Rectal smooth muscle tissue (tissue), 1 donor: ENCODE results near the gene PJA1.

Source experiments
- H3K27ac ChIP-seq: one replicate; pipeline ENCODE4 v1.7.0; 2013; ENCODE audit warnings: low read depth, low read length, inconsistent platforms
- H3K27me3 ChIP-seq: one replicate; pipeline ENCODE4 v1.7.0; 2013; ENCODE audit warnings: low read length; ENCODE audit not compliant: control insufficient read depth, insufficient read depth
- H3K36me3 ChIP-seq: one replicate; pipeline ENCODE4 v1.7.0; 2013; ENCODE audit warnings: low read length; ENCODE audit not compliant: control insufficient read depth, insufficient read depth
- H3K4me1 ChIP-seq: one replicate; pipeline ENCODE4 v1.7.0; 2013; ENCODE audit warnings: low read length; ENCODE audit not compliant: control insufficient read depth, insufficient read depth
- H3K4me3 ChIP-seq: one replicate; pipeline ENCODE4 v1.7.0; 2013; ENCODE audit warnings: low read length
- H3K9ac ChIP-seq: one replicate; pipeline ENCODE4 v1.7.0; 2013; ENCODE audit warnings: low read length

The PJA1 gene

DNA sequence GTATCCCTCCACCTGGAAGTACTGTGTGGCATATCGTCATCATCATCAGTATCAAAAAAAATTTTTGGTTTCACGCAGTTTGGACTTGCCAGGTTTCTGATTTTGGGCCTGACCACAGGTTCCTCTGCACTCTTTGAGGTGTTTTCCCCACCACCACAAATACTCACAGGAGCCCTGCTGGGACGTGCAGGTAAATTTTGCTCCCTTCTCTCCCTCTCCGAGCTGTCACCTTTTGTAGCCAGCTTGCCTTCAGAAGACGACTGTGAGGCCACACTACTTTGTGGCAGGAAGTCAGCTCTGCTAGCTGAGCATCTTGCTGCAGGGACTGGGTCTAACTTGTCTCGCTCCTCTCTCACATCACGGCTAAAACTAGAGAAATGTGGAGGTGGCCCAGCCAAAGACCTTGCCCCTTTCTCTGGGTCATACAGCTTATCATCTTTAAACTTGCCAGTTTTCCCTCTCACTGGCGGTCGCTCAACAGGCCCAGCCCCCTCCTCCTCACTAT is 2.8 kb downstream of the PJA1 start:
- Histone ChIP-seq H3K27ac (no peak overlapping the region), H3K4me3 (no peak overlapping the region), H3K9ac (no peak overlapping the region), H3K36me3 (no peaks in the 10 kb centered on the region), H3K4me1 (no peaks in the 10 kb centered on the region), H3K27me3 (no peaks in the 10 kb centered on the region)

DNA sequence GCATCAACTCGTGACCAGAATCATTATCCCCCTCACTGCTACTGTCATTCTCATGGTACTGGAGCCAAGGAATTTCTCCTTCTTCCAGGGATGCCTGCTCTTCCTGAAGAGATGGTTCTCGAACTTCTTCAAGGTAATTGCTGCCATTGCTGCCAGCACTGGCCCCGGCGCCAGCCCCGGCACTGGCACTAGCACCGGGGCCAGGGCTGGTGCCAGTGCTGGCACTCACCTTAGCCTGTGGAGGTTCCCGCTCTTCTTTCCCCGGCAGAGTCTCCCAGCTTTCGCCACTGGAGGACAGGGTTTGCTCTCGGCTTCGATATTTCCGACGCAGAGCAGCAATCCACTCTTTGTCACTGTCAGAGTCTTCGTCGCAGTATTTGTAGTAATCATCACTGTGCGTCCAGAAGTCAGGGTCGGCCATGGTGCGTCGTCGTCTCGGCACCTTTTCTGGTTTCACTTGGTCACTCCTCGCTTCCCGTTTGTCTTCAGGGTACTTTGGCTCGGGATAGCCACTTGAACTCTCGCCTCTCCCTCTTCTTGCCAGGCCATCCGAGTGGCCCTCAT is 3.4 kb downstream of the PJA1 start:
- Histone ChIP-seq H3K4me1 (no peaks in the 10 kb centered on the region), H3K27ac (no peak overlapping the region), H3K9ac (no peak overlapping the region), H3K27me3 (no peaks in the 10 kb centered on the region), H3K4me3 (no peak overlapping the region), H3K36me3 (no peaks in the 10 kb centered on the region)

DNA sequence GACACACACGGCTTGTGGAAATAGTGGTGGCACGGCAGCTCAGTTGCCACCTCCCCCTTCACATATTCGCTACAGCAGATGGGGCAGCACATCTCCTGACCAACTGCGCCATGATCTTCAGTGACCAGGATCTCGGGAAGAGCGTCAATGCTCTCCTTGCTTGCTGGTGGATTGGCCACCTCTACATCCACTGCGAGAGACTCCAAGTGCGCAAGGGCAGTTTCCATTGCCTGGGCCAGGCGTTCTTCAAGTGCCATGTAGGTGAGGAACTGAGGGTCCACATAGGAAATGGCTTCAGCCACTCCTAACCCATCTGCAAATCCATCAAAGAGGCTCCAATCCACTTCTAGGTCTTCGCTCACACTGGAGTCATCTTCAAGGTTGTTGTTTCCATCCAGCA is 3.9 kb downstream of the PJA1 start:
- Histone ChIP-seq H3K27me3 (peaks cover under 1% of the 10 kb centered on the region), H3K9ac (no peak overlapping the region), H3K36me3 (no peaks in the 10 kb centered on the region), H3K4me1 (no peaks in the 10 kb centered on the region), H3K4me3 (no peak overlapping the region), H3K27ac (no peak overlapping the region)

DNA sequence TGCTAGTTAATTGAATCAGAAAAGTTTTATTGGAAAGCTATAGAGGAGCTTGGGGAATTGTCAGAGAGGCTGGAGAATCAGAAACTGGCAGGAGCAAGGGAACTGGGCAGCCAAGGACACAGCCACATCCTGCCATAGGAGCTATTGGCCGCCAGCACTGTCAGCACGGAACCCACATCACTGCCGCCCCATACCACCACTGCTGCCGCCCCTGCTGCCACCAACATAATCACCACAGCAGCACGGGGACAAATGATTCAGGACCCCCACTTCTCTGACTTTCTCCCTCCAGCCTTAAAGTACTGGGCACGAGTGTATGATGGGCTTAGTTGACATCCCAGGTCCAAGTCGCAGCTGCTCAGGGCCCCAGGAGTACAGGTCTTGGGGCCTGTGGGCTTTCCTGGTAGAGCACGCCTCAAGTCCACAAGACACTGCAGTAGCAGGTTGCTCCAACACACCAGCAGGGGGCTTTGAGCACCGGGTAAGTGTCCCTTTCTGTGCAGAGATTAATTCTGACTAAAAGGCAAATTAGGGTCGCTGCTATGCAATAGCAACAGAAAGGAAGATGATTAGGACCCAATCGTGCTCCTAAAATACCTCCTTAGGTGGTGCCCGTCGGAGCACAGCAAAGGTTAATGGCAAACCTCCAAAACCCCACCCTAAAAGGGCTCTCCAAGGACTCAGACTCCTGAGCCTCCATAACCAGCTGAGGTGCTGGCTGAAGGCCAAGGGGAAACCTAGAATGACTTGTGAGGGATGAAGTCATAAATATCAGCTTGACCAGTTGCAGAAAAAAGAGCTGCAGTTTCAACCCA is 6.9 kb downstream of the PJA1 start:
- H3K27me3 ChIP-seq: peaks cover 2% of the 10 kb centered on the region

DNA sequence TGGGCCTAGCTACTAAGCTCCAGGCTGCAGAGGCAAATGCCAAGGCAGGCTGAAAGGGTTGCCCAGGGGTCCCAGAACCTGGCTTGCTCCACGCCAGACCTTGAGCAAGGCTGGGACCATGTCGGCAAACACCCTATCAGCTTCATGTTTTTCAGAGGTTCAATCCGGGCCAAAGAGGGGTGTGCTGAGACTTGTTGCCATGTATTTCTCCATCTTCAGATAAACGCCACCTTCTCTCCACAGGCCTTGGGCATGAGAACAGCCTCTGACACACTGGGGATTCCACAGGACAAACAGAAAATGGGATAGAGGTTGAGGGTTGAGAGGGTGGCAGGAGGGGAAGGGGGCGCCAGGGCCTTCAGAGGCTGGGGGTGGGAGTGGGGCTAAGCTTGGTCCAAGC is 8.6 kb downstream of the PJA1 start:
- H3K4me3 ChIP-seq: no peak overlapping the region
- H3K9ac ChIP-seq: no peak overlapping the region

More for the DNA sequence above, 6.9 kb downstream of the PJA1 start:
- Histone ChIP-seq H3K4me3 (no peak overlapping the region), H3K4me1 (no peaks in the 10 kb centered on the region), H3K36me3 (no peaks in the 10 kb centered on the region), H3K9ac (no peak overlapping the region), H3K27ac (peak overlapping the region; percentile 21)

DNA sequence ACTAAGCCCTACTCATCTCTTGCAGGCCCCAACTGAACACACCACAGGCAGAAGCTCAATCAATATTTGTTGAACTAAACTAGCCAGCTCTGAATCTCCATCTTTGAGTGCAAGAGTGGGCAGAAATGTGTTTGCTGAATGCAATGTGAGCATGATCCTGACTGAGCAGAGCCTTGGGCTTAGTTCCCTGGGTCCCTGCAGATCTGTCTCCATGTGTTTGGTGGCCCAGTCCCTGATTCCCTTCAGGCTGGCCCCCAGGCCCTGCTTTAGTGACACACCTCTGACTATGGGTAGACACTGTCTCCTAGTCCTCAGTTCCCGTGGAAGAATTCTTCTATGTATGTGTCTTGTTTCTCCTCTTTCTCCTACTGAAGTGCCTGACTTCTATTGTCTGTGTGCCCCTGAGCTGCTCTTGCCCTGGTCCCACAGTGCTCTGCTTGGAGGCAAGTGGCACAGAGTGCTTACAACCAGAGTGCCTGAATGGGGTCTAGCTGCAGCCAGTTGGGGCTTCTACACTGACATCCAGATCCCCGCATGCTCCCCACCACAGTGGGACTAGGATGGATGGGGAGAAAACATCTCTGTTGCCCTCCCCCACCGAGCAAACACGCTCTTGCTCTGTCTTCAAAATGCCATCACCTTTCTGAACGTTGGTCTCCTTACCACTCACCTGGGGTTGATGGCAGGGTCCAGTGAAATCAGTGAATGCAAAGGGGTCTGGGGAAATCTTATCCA is 9.3 kb downstream of the PJA1 start:
- Histone ChIP-seq H3K4me1 (no peaks in the 10 kb centered on the region), H3K27me3 (peaks cover 2% of the 10 kb centered on the region), H3K27ac (no peak overlapping the region), H3K36me3 (no peaks in the 10 kb centered on the region), H3K9ac (no peak overlapping the region), H3K4me3 (no peak overlapping the region)

More for the DNA sequence above, 8.6 kb downstream of the PJA1 start:
- Histone ChIP-seq H3K27ac (no peak overlapping the region), H3K27me3 (peaks cover 2% of the 10 kb centered on the region), H3K4me1 (no peaks in the 10 kb centered on the region), H3K36me3 (no peaks in the 10 kb centered on the region)

DNA sequence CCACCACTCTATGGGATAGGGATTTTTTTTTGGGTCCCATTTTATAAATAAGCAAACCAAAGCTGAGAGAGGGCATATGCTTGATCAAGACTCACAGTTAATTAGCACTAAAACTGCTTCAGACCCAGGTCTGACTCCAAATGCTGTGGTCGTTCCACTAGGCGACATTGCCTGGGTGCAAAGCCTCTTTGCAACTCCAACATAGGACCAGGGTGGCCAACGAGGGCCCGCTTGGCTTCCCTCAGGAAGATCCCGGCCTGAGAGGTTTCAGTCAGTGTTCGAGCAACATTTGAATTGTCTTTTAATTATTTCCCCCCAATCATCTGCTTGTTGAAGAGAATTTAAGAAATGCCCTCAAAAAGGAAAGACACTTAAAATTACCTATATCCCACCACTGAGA is 11.2 kb downstream of the PJA1 start:
- Histone ChIP-seq H3K9ac (no peak overlapping the region), H3K36me3 (no peaks in the 10 kb centered on the region), H3K4me3 (no peak overlapping the region), H3K27me3 (peaks cover 2% of the 10 kb centered on the region), H3K27ac (no peak overlapping the region), H3K4me1 (no peaks in the 10 kb centered on the region)

DNA sequence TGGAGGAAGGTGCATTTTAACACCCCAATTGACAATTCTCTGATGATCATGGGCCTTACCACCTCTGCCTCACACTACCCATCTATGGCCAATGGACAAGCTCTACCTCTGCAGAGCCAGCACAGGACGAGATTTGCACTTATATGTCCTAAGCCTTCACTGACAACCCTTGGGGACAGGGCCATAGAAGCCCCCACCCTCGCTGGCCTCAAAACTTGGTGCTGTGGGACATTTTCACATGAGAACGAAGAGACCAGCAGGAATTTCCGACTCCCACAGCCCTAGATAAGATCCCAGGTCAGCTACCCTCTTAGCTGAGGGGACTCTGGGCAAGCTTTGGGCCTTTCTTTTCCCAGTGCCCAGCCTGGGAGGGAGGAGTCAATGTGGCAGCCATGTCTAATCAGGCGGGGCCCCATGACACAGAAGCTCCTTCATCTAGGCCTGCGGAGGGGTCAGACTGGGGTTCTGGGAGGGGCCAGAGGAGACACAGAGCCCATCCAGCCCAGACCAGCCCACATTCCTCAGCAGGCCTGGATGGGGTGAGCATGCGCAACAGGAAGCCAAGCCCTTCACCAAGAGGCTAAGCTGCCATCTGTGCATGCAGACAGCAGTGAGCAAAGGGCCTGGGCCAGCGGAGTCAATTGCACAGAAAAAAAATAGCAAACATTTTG is 12.1 kb downstream of the PJA1 start:
- Histone ChIP-seq H3K9ac (no peak overlapping the region), H3K27ac (no peak overlapping the region), H3K4me3 (no peak overlapping the region), H3K27me3 (peaks cover 2% of the 10 kb centered on the region), H3K4me1 (no peaks in the 10 kb centered on the region), H3K36me3 (no peaks in the 10 kb centered on the region)

DNA sequence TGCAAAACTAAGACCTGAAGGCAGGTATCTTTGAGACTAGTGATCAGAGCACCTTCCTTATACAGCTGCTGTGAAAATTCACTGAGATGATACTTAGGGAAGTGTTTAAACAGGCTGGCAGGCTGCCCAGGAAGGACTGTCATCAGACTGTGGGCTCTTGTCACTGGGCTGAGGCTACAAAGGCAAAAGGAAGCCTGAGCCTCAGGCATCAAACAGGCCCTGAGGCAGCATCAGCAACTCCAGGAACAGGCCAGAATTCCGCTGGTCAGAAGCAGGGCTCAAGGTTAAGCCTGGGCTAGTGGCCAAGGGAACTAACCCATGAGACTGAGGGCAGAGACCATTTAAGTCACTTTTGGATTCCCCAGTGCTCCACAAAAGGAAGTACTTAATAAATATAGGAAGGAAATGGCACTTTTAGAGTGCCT is 12.8 kb downstream of the PJA1 start:
- H3K9ac ChIP-seq: no peak overlapping the region
- H3K27me3 ChIP-seq: peaks cover 2% of the 10 kb centered on the region
- no peak overlapping the region for H3K27ac ChIP-seq
- H3K4me1 ChIP-seq: no peaks in the 10 kb centered on the region
- H3K36me3 ChIP-seq: no peaks in the 10 kb centered on the region
- H3K4me3 ChIP-seq: no peak overlapping the region

DNA sequence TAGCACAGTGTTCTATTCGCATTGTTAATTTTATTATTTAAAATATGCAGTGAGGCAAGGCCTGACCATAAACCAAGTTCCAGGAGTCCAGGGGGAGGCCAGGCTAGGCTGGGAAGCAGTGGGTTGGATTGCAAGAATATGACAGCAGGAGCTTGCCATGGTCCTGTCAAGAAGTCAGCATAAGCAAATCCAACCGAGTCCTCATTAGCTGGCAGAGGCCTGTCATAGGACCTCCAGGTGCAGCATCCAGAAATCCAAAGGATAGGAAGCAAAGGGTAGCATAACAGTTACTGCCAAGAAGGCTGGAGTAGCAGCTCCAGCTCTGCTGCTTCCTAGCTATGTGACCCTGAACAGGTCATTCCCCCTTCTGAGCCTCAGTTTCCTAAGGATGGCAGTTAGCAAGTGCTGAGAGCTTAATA is 13.4 kb downstream of the PJA1 start:
- no peak overlapping the region for H3K4me3 ChIP-seq
- peaks cover 2% of the 10 kb centered on the region for H3K27me3 ChIP-seq
- no peaks in the 10 kb centered on the region for H3K4me1 ChIP-seq
- no peaks in the 10 kb centered on the region for H3K36me3 ChIP-seq
- H3K27ac ChIP-seq: no peak overlapping the region
- no peak overlapping the region for H3K9ac ChIP-seq

DNA sequence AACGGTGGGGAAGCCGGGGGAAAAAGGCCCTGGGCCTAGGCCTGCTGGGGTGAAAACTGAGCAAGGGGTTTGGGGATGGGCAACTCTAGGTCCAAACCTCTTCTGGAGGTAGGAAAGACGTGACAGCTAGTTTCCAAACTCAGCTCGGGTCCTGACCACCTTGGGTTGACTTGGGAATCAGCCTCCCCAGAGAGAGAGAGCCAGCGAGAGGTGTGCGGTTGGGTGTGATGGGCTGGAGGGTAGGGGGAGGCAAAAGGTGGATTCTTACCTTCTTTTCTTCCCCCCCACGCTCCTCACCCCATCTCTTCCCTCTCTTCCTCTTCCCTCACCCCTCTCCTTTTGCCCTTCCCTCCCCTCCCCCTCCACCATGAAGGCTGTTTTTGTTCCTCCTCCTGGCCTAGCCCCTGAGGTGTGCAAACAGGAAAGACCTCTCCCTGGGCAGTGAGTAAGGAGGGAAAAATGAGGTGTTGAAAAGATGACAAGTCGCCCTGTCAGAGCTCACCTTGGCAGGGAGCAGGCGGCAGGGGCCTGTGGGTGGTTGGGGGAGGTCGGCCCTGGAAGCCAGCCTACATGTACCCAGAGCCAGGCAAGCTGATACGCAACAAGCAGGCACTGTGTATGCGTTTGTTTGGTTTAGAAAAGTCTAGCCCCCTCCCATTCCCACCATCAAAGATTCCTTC is 14.8 kb downstream of the PJA1 start:
- Histone ChIP-seq H3K4me3 (no peak overlapping the region), H3K9ac (no peak overlapping the region), H3K4me1 (no peaks in the 10 kb centered on the region), H3K36me3 (no peaks in the 10 kb centered on the region), H3K27ac (no peak overlapping the region), H3K27me3 (no peaks in the 10 kb centered on the region)
